Caco-2 (cell line): ENCODE data around the gene JSRP1. TPM values are rescaled to one million over a fixed set of nuclear protein-coding genes. Genes with fewer than 3 reads are reported as not detected.

ENCODE experiments used
- BruUV-seq: library from RNA; stranded (reverse); fragments of 400-500 nt; replicated peaks from 2 replicates; lab custom pipeline; 2021; lab: Mats Ljungman, UMichigan
- CTCF ChIA-PET: fragments of 300-600 bp; sonication (Branson Sonifier 250); formaldehyde crosslinking; loops from one replicate; lab custom pipeline; 2022; ENCODE audit warnings: antibody characterized with exemption; lab: Charles Lee
- POLR2A ChIA-PET: fragments of 300-600 bp; sonication (Branson Sonifier 250); formaldehyde crosslinking; loops from one replicate; lab custom pipeline; 2022; ENCODE audit warnings: antibody characterized with exemption; lab: Charles Lee
- DNase-seq, 2 experiments: peaks; one replicate each; pipeline versions ENCODE4 v3.0.0 to v3.0.0-alpha.2; 2020 to 2022
- H3K27me3 ChIP-seq: replicated peaks from 2 replicates; pipeline ENCODE4 v1.6.0; 2011; ENCODE audit warnings: low read length; ENCODE audit not compliant: control insufficient read depth, insufficient read depth
- H3K36me3 ChIP-seq: 2 replicates; pipeline ENCODE4 v1.5.1; 2011; ENCODE audit warnings: low read length; ENCODE audit not compliant: control insufficient read depth, insufficient read depth
- H3K4me1 ChIP-seq: fragments of 250-450 bp; sonication (Bioruptor Pico); 2 replicates; pipeline ENCODE4 v1.5.1; 2020; ENCODE audit warnings: mild to moderate bottlenecking
- H3K4me3 ChIP-seq: 2 replicates; pipeline ENCODE4 v1.5.1; 2011; ENCODE audit warnings: low read depth, mild to moderate bottlenecking, control low read depth, low read length
- H3K9me3 ChIP-seq: fragments of 250-450 bp; sonication (Bioruptor Pico); 2 replicates; pipeline ENCODE4 v1.5.1; 2020; ENCODE audit warnings: mild to moderate bottlenecking, moderate library complexity
- H3K27ac Mint-ChIP-seq: one replicate; pipeline ENCODE4 v1.8.0; 2022; ENCODE audit warnings: mixed read lengths; ENCODE audit not compliant: unreplicated experiment
- H3K27me3 Mint-ChIP-seq: one replicate; pipeline ENCODE4 v1.8.0; 2022; ENCODE audit warnings: mixed read lengths; ENCODE audit not compliant: insufficient read depth, unreplicated experiment
- H3K36me3 Mint-ChIP-seq: one replicate; pipeline ENCODE4 v1.8.0; 2022; ENCODE audit warnings: mild to moderate bottlenecking, mixed read lengths; ENCODE audit not compliant: insufficient read depth, unreplicated experiment
- H3K4me1 Mint-ChIP-seq: one replicate; pipeline ENCODE4 v1.8.0; 2022; ENCODE audit warnings: low read depth, mixed read lengths; ENCODE audit not compliant: unreplicated experiment
- H3K4me3 Mint-ChIP-seq: one replicate; pipeline ENCODE4 v1.8.0; 2022; ENCODE audit warnings: mild to moderate bottlenecking, moderate library complexity, mixed read lengths; ENCODE audit not compliant: unreplicated experiment
- H3K9me3 Mint-ChIP-seq: one replicate; pipeline ENCODE4 v1.8.0; 2022; ENCODE audit warnings: mixed read lengths; ENCODE audit not compliant: unreplicated experiment
- CTCF ChIP-seq, 2 experiments: fragments of 200-600 bp in 1 of 2; IDR thresholded peaks; 1 replicate in 1 of 2; 2 replicates in 1 of 2; pipeline versions ENCODE4 v1.5.1 to v1.8.0; 2011 to 2022; ENCODE audit warnings: antibody characterized with exemption in 1 of 2, control low read depth in 1 of 2, inconsistent platforms in 1 of 2, low read depth in 1 of 2, low read length in 1 of 2, mild to moderate bottlenecking in 1 of 2, moderate library complexity in 1 of 2; ENCODE audit not compliant: insufficient read depth in 1 of 2, severe bottlenecking in 1 of 2, unreplicated experiment in 1 of 2
- intact Hi-C: fragments of 100-400 bp; cut with micrococcal nuclease; formaldehyde crosslinking; loops from one replicate; pipeline ENCODE4 v1.10.0; 2022; ENCODE audit not compliant: unreplicated experiment
- total RNA-seq: library from RNA; stranded (reverse); gene quantifications from 2 replicates; pipeline ENCODE4 v1.2.3, GENCODE V29; 2022

The JSRP1 gene
- total RNA-seq, 1 experiment from 2014 or later = not detected

- no peaks in the 10 kb centered on the region for H3K27me3 ChIP-seq
- ChIA-PET POLR2A (no interaction called here), CTCF (no interaction called here)
- H3K36me3 ChIP-seq = peaks cover 8% of the 10 kb centered on the region
- peaks cover 24% of the 10 kb centered on the region for H3K4me1 ChIP-seq
- no peak overlapping the region for H3K4me3 Mint-ChIP-seq
- intact Hi-C loops = no loop called here
- no peak for DNase-seq
- H3K27me3 Mint-ChIP-seq = no peaks in the 10 kb centered on the region
- peaks cover 6% of the 10 kb centered on the region for H3K4me1 Mint-ChIP-seq
- H3K9me3 Mint-ChIP-seq = no peaks in the 10 kb centered on the region
- no peak overlapping the region for H3K27ac Mint-ChIP-seq
- TF ChIP-seq CTCF (IDR thresholded peaks at IDR 0.05; ENCODE audit: insufficient read depth in 1 of 2, low read depth in 1 of 2, low read length in 1 of 2, severe bottlenecking in 1 of 2, unreplicated experiment in 1 of 2) = no peak
- BruUV-seq = no TSS peak
- no peak overlapping the region for H3K4me3 ChIP-seq
- peaks cover 74% of the 10 kb centered on the region for H3K36me3 Mint-ChIP-seq
- no peaks in the 10 kb centered on the region for H3K9me3 ChIP-seq
Measured at GRCh38 chr19:2209408-2209807, 46.8 kb downstream of the JSRP1 start.

- intact Hi-C loops = no loop called here
Measured at GRCh38 chr19:2208975-2209374, 47.2 kb downstream of the JSRP1 start.

GRCh38 chr19:2207991-2208860 is 48.0 kb downstream of the JSRP1 start:
- peaks cover 21% of the 10 kb centered on the region for H3K4me1 ChIP-seq
- CTCF ChIA-PET = no interaction called here

More at GRCh38 chr19:2208975-2209374, 47.2 kb downstream of the JSRP1 start:
- peaks cover 24% of the 10 kb centered on the region for H3K4me1 ChIP-seq
- TF ChIP-seq CTCF (IDR thresholded peaks at IDR 0.05; ENCODE audit: insufficient read depth in 1 of 2, low read depth in 1 of 2, low read length in 1 of 2, severe bottlenecking in 1 of 2, unreplicated experiment in 1 of 2) = no peak
- H3K9me3 Mint-ChIP-seq = no peaks in the 10 kb centered on the region
- H3K27ac Mint-ChIP-seq = no peak overlapping the region
- ChIA-PET CTCF (no interaction called here), POLR2A (no interaction called here)
- H3K9me3 ChIP-seq = no peaks in the 10 kb centered on the region
- H3K27me3 ChIP-seq = no peaks in the 10 kb centered on the region
- no peak for DNase-seq
- H3K36me3 ChIP-seq = peaks cover 6% of the 10 kb centered on the region
- peaks cover 74% of the 10 kb centered on the region for H3K36me3 Mint-ChIP-seq
- no peaks in the 10 kb centered on the region for H3K27me3 Mint-ChIP-seq
- no TSS peak for BruUV-seq
- peaks cover 6% of the 10 kb centered on the region for H3K4me1 Mint-ChIP-seq
- no peak overlapping the region for H3K4me3 Mint-ChIP-seq
- no peak overlapping the region for H3K4me3 ChIP-seq

More at GRCh38 chr19:2207991-2208860, 48.0 kb downstream of the JSRP1 start:
- H3K4me3 Mint-ChIP-seq = no peak overlapping the region
- H3K4me1 Mint-ChIP-seq = peaks cover 6% of the 10 kb centered on the region
- H3K36me3 Mint-ChIP-seq = peaks cover 71% of the 10 kb centered on the region
- no peaks in the 10 kb centered on the region for H3K9me3 Mint-ChIP-seq
- no peaks in the 10 kb centered on the region for H3K9me3 ChIP-seq
- H3K27me3 ChIP-seq = no peaks in the 10 kb centered on the region
- no peak overlapping the region for H3K4me3 ChIP-seq
- peak in 1 of 2 experiments; percentile 32 for DNase-seq
- H3K36me3 ChIP-seq = peaks cover 6% of the 10 kb centered on the region
- peak in 1 of 2 experiments; percentile 23 for TF ChIP-seq CTCF (IDR thresholded peaks at IDR 0.05; ENCODE audit: insufficient read depth in 1 of 2, low read depth in 1 of 2, low read length in 1 of 2, severe bottlenecking in 1 of 2, unreplicated experiment in 1 of 2)
- no peaks in the 10 kb centered on the region for H3K27me3 Mint-ChIP-seq
- POLR2A ChIA-PET = no interaction called here
- intact Hi-C loops = no loop called here
- no peak overlapping the region for H3K27ac Mint-ChIP-seq
- no TSS peak for BruUV-seq
